WI38 (cell line): ENCODE data around the gene THUMPD3.

ENCODE experiments used
- H3K4me3 ChIP-seq: 2 replicates; pipeline ENCODE4 v1.5.1; 2011; ENCODE audit warnings: low read depth, mild to moderate bottlenecking, control low read depth, low read length
- TF ChIP-seq, protein P1 (sequence below): IDR thresholded peaks from 2 replicates; pipeline ENCODE4 v1.5.1; 2012; ENCODE audit warnings: low read depth, mild to moderate bottlenecking, control low read depth, low read length

The THUMPD3 gene

GRCh38 chr3:9409981-9410854 is 47.4 kb downstream of the THUMPD3 start:
- TF ChIP-seq, protein P1, sequence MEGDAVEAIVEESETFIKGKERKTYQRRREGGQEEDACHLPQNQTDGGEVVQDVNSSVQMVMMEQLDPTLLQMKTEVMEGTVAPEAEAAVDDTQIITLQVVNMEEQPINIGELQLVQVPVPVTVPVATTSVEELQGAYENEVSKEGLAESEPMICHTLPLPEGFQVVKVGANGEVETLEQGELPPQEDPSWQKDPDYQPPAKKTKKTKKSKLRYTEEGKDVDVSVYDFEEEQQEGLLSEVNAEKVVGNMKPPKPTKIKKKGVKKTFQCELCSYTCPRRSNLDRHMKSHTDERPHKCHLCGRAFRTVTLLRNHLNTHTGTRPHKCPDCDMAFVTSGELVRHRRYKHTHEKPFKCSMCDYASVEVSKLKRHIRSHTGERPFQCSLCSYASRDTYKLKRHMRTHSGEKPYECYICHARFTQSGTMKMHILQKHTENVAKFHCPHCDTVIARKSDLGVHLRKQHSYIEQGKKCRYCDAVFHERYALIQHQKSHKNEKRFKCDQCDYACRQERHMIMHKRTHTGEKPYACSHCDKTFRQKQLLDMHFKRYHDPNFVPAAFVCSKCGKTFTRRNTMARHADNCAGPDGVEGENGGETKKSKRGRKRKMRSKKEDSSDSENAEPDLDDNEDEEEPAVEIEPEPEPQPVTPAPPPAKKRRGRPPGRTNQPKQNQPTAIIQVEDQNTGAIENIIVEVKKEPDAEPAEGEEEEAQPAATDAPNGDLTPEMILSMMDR = no peak
- no peak overlapping the region for H3K4me3 ChIP-seq

GRCh38 chr3:9411302-9411701 is 48.4 kb downstream of the THUMPD3 start:
- H3K4me3 ChIP-seq = no peak overlapping the region
- TF ChIP-seq, protein P1 = no peak

- TF ChIP-seq, protein P1 = no peak
Observed at GRCh38 chr3:9412293-9412692, 49.4 kb downstream of the THUMPD3 start.

GRCh38 chr3:9414826-9415225 is 52.0 kb downstream of the THUMPD3 start:
- TF ChIP-seq, protein P1 = no peak
- no peak overlapping the region for H3K4me3 ChIP-seq

More at GRCh38 chr3:9412293-9412692, 49.4 kb downstream of the THUMPD3 start:
- no peak overlapping the region for H3K4me3 ChIP-seq

DNA sequence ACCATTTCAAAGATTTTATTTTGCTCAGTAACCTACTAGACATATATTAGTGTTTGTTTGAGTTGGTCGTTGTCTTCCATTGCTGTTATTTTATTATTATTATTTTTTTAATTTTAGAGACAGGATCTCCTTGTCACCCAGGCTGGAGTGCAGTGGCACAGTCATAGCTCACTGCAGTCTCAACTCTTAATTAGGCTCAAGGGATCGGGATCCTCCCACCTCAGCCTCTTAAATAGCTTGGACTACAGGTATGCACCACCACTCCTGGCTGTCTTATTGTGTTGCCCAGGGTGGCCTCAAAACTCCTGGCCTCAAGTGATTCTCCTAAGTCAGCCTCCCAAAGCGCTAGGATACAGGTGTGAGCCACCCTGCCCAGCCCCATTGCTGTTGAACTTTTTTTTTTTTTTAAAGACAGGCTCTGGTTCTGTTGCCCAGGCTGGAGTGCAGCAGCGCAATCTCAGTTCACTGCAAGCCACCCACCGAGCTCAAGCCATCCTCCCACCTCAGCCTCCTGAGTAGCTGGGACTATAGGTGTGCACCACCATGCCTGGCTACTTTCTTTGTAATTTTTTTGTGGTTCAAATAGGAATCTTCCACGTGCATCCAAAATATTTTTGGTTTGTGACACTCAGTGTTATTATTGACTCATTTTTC is 52.8 kb downstream of the THUMPD3 start:
- no peak overlapping the region for H3K4me3 ChIP-seq
- TF ChIP-seq, protein P1 = no peak

DNA sequence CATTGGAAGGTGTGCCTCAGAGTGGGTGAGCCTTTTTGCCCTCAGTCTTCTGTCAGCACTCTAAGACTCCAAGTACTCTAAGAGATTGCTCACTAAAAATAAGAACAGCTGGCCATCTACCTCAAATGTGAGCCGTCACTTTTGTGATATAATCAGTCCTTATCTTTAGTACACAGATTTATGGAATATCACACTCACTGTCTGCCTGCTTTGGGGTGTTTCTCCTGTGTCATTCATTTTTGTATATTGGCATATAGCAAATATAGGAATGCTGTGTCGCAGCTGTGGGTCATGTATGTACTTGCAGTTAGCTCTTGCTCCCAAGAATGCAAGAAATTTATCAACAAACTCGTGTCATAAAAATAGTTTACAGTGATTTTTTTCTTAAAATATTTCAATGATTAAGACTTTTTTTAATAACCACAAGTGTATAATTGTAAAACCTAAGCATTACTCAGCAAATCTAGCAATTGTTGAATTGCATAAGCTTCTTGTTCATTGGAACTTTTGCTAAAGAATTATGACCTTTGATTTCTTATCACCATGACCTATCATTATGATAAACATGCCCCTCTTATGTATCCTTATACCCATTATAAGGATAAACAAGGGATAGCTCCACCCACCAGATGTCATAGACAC is 53.4 kb downstream of the THUMPD3 start:
- H3K4me3 ChIP-seq = no peak overlapping the region
- TF ChIP-seq, protein P1 = no peak
